IMR-90 (cell line): ENCODE data around the gene PLEK. TPM values are rescaled to one million over a fixed set of nuclear protein-coding genes. Genes with fewer than 3 reads are reported as not detected.

Source experiments
- ATAC-seq: fragments of 200-7000 bp; cut with Tn5 transposase; 2 replicates; pipeline ENCODE4 v1.9.1; 2020; ENCODE audit warnings: low read depth, mild to moderate bottlenecking, moderate library complexity
- BruUV-seq: library from RNA; stranded (reverse); fragments of 400-500 nt; replicated peaks from 2 replicates; lab custom pipeline; 2021; lab: Mats Ljungman, UMichigan
- CTCF ChIA-PET: fragments of 300-600 bp; formaldehyde crosslinking; extraction: SDS; loops from one replicate; lab custom pipeline; 2021; ENCODE audit warnings: antibody characterized with exemption; lab: Yijun Ruan, JAX
- POLR2A ChIA-PET: fragments of 300-600 bp; sonication (Branson Sonifier 250); formaldehyde crosslinking; loops from one replicate; lab custom pipeline; 2022; ENCODE audit warnings: antibody characterized with exemption; ENCODE audit not compliant: unreplicated experiment; lab: Charles Lee
- DNase-seq: peaks from one replicate; pipeline ENCODE4 v3.0.0; 2013
- H2AFZ ChIP-seq: replicated peaks from 2 replicates; pipeline ENCODE3; 2013; ENCODE audit warnings: low read length, mild to moderate bottlenecking; ENCODE audit not compliant: poor library complexity
- H2AK5ac ChIP-seq: 2 replicates; pipeline ENCODE4 v1.6.1; 2013; ENCODE audit warnings: low read depth, low read length, inconsistent platforms
- H2AK9ac ChIP-seq: replicated peaks from 2 replicates; pipeline ENCODE3; 2013; ENCODE audit warnings: mild to moderate bottlenecking, low read depth, low read length, moderate library complexity; ENCODE audit not compliant: poor library complexity
- H2BK120ac ChIP-seq: 2 replicates; pipeline ENCODE4 v1.6.1; 2013; ENCODE audit warnings: low read depth, low read length, inconsistent platforms
- H2BK15ac ChIP-seq: 3 replicates; pipeline ENCODE4 v1.6.1; 2013; ENCODE audit warnings: low read depth, low read length, inconsistent platforms
- H2BK20ac ChIP-seq: 2 replicates; pipeline ENCODE4 v1.6.1; 2013; ENCODE audit warnings: low read depth, mild to moderate bottlenecking, inconsistent platforms, low read length, moderate library complexity
- H2BK5ac ChIP-seq: 2 replicates; pipeline ENCODE4 v1.6.1; 2013; ENCODE audit warnings: mild to moderate bottlenecking, low read depth, low read length, inconsistent platforms; ENCODE audit not compliant: poor library complexity, severe bottlenecking
- H3K14ac ChIP-seq: replicated peaks from 2 replicates; pipeline ENCODE4 v1.6.1; 2013; ENCODE audit warnings: low read depth, low read length, inconsistent platforms
- H3K18ac ChIP-seq: 2 replicates; pipeline ENCODE4 v1.6.1; 2013; ENCODE audit warnings: low read depth, low read length, control low read depth
- H3K23ac ChIP-seq: 2 replicates; pipeline ENCODE4 v1.6.1; 2013; ENCODE audit warnings: low read depth, low read length, inconsistent platforms
- H3K27ac ChIP-seq: 2 replicates; pipeline ENCODE4 v1.5.1; 2013; ENCODE audit warnings: mild to moderate bottlenecking, control low read depth, low read length; ENCODE audit not compliant: insufficient read depth
- H3K27me3 ChIP-seq: 2 replicates; pipeline ENCODE4 v1.6.1; 2013; ENCODE audit warnings: low read length; ENCODE audit not compliant: control insufficient read depth, insufficient read depth
- H3K36me3 ChIP-seq: 2 replicates; pipeline ENCODE4 v1.6.1; 2013; ENCODE audit warnings: low read length, mixed read lengths; ENCODE audit not compliant: control insufficient read depth, insufficient read depth
- H3K4ac ChIP-seq: 2 replicates; pipeline ENCODE4 v1.6.1; 2013; ENCODE audit warnings: low read depth, low read length, inconsistent platforms
- H3K4me1 ChIP-seq: 2 replicates; pipeline ENCODE4 v1.6.1; 2013; ENCODE audit warnings: low read length, mixed read lengths; ENCODE audit not compliant: control insufficient read depth, insufficient read depth
- H3K4me2 ChIP-seq: 2 replicates; pipeline ENCODE4 v1.6.1; 2013; ENCODE audit warnings: low read depth, mild to moderate bottlenecking, control low read depth, low read length, moderate library complexity
- H3K4me3 ChIP-seq: 2 replicates; pipeline ENCODE4 v1.5.1; 2013; ENCODE audit warnings: low read depth, mild to moderate bottlenecking, control low read depth, low read length, moderate library complexity; ENCODE audit not compliant: insufficient read depth
- H3K56ac ChIP-seq: 2 replicates; pipeline ENCODE4 v1.6.1; 2013; ENCODE audit warnings: low read length, inconsistent platforms; ENCODE audit not compliant: insufficient read depth; ENCODE audit errors: extremely low read depth
- H3K79me1 ChIP-seq, 2 experiments: 2 replicates each; pipeline ENCODE4 v1.6.1; 2013; ENCODE audit warnings: low read length in 2 of 2, inconsistent platforms in 1 of 2, low read depth in 1 of 2
- H3K9ac ChIP-seq: 2 replicates; pipeline ENCODE4 v1.6.1; 2013; ENCODE audit warnings: low read depth, low read length, control low read depth
- H3K9me1 ChIP-seq: 2 replicates; pipeline ENCODE4 v1.6.1; 2013; ENCODE audit warnings: low read length, inconsistent platforms; ENCODE audit not compliant: insufficient read depth
- H3K9me3 ChIP-seq: 2 replicates; pipeline ENCODE4 v1.6.1; 2013; ENCODE audit warnings: low read length; ENCODE audit not compliant: control insufficient read depth, insufficient read depth
- H4K20me1 ChIP-seq: 2 replicates; pipeline ENCODE4 v1.6.1; 2013; ENCODE audit warnings: low read length, inconsistent platforms; ENCODE audit not compliant: insufficient read depth
- H4K5ac ChIP-seq: 2 replicates; pipeline ENCODE4 v1.6.1; 2013; ENCODE audit warnings: mild to moderate bottlenecking, low read depth, low read length, control low read depth
- H4K8ac ChIP-seq, 2 experiments: 2 replicates each; pipeline ENCODE4 v1.6.1; 2013; ENCODE audit warnings: low read depth in 2 of 2, low read length in 2 of 2, control low read depth in 1 of 2, inconsistent platforms in 1 of 2
- H4K91ac ChIP-seq: 2 replicates; pipeline ENCODE4 v1.6.1; 2013; ENCODE audit warnings: low read depth, low read length, inconsistent platforms; ENCODE audit not compliant: insufficient read depth
- BHLHE40 ChIP-seq: fragments of 150-350 bp; IDR thresholded peaks from 2 replicates; pipeline ENCODE4 v1.6.1; 2016; ENCODE audit warnings: mild to moderate bottlenecking, low read depth, low read length
- CEBPB ChIP-seq: IDR thresholded peaks from 2 replicates; pipeline ENCODE4 v1.6.1; 2012; ENCODE audit warnings: low read depth, low read length, improper control_type of control experiment
- CHD1 ChIP-seq: IDR thresholded peaks from 2 replicates; pipeline ENCODE4 v1.6.1; 2012; ENCODE audit warnings: low read depth, low read length, improper control_type of control experiment
- CTCF ChIP-seq: conservative IDR thresholded peaks from 2 replicates; pipeline ENCODE4 v1.5.1; 2012; ENCODE audit warnings: mild to moderate bottlenecking, low read depth, low read length, improper control_type of control experiment
- ELK1 ChIP-seq: fragments of 150-350 bp; IDR thresholded peaks from 2 replicates; pipeline ENCODE4 v1.6.1; 2016; ENCODE audit warnings: low read depth, mild to moderate bottlenecking, low read length, moderate library complexity, borderline replicate concordance
- FOS ChIP-seq: fragments of 150-350 bp; IDR thresholded peaks from 2 replicates; pipeline ENCODE4 v1.6.1; 2016; ENCODE audit warnings: low read depth, low read length
- MAFK ChIP-seq: IDR thresholded peaks from 2 replicates; pipeline ENCODE4 v1.6.1; 2012; ENCODE audit warnings: low read depth, low read length, improper control_type of control experiment
- MAZ ChIP-seq: IDR thresholded peaks from 2 replicates; pipeline ENCODE4 v1.6.1; 2012; ENCODE audit warnings: low read depth, mild to moderate bottlenecking, low read length, improper control_type of control experiment, moderate library complexity, borderline replicate concordance
- MXI1 ChIP-seq: IDR thresholded peaks from 2 replicates; pipeline ENCODE4 v1.6.1; 2012; ENCODE audit warnings: low read depth, mild to moderate bottlenecking, low read length, moderate library complexity, borderline replicate concordance
- NFE2L2 ChIP-seq: fragments of 150-350 bp; IDR thresholded peaks from 2 replicates; pipeline ENCODE4 v1.6.1; 2016; ENCODE audit warnings: low read depth, mild to moderate bottlenecking, low read length
- POLR2A ChIP-seq: IDR thresholded peaks from 2 replicates; pipeline ENCODE4 v1.6.1; 2012; ENCODE audit warnings: mild to moderate bottlenecking, low read depth, low read length
- RAD21 ChIP-seq: IDR thresholded peaks from 2 replicates; pipeline ENCODE4 v1.6.1; 2012; ENCODE audit warnings: low read length, improper control_type of control experiment
- RCOR1 ChIP-seq: IDR thresholded peaks from 2 replicates; pipeline ENCODE4 v1.6.1; 2012; ENCODE audit warnings: mild to moderate bottlenecking, low read length, improper control_type of control experiment; ENCODE audit not compliant: insufficient replicate concordance
- RFX5 ChIP-seq: IDR thresholded peaks from 2 replicates; pipeline ENCODE4 v1.8.0; 2012; ENCODE audit warnings: low read depth, mild to moderate bottlenecking, low read length, moderate library complexity
- SMC3 ChIP-seq: fragments of 150-350 bp; IDR thresholded peaks from 2 replicates; pipeline ENCODE4 v1.6.1; 2016; ENCODE audit warnings: low read depth, mild to moderate bottlenecking, antibody characterized with exemption, low read length, moderate library complexity
- WGBS, 2 experiments: methylation state at CpG; one replicate each; pipeline versions ENCODE4 v1.1.5 to v1.1.7; 2013; ENCODE audit warnings: missing lambda C conversion rate in 2 of 2; ENCODE audit not compliant: insufficient read length in 1 of 2; ENCODE audit errors: extremely low coverage in 2 of 2; 5-methylcytosine and 5-hydroxymethylcytosine counted together
- dilution Hi-C: fragments of 300-500 bp; cut with HindIII; formaldehyde crosslinking; loops from one replicate; pipeline ENCODE4 v1.14.3; 2018; ENCODE audit warnings: low sequenced_read_pairs; ENCODE audit not compliant: unreplicated experiment
- in situ Hi-C: fragments of 300-500 bp; cut with MboI; formaldehyde crosslinking; loops from 3 replicates; pipeline ENCODE4 v1.14.3; 2019; ENCODE audit warnings: low sequenced_read_pairs, inconsistent platforms, mixed read lengths
- intact Hi-C: fragments of 100-400 bp; cut with micrococcal nuclease; formaldehyde crosslinking; loops from 2 replicates; pipeline ENCODE4 v1.10.0; 2022
- polyA plus RNA-seq, 3 experiments: library from polyadenylated mRNA; depleted of rRNA; stranded (reverse); fragments of >200 nt; gene quantifications; 2 replicates each; pipeline ENCODE4 v1.2.3, GENCODE V29; 2012; ENCODE audit warnings: low replicate concordance in 1 of 3
- total RNA-seq: library from RNA; depleted of rRNA; stranded (reverse); fragments of >200 nt; gene quantifications from 2 replicates; pipeline ENCODE4 v1.2.3, GENCODE V29; 2012
- TF ChIP-seq, protein P1 (sequence below): fragments of 150-350 bp; IDR thresholded peaks from 2 replicates; pipeline ENCODE4 v1.6.1; 2017; ENCODE audit warnings: mild to moderate bottlenecking, antibody characterized with exemption, low read length, low read depth

The PLEK gene
- total and polyA plus RNA-seq, 2 of the 4 experiments (the other 2 are of a cell fraction), result under 0.01 TPM; not detected in 1

GRCh38 chr2:68351997-68352396 lies 13.1 kb upstream of the PLEK start:
- ChIA-PET CTCF (interaction anchor here (0.6 kb wide), 1 partner anchor 232 kb away, joined by 6 read pairs; no protein-coding TSS in a partner anchor), POLR2A (no interaction called here)
- Histone ChIP-seq H4K5ac (no peak overlapping the region), H3K9me3 (no peaks in the 10 kb centered on the region), H3K4me2 (no peak overlapping the region; the same call in 1 of the 2 replicates), H2AFZ (no peak overlapping the region), H2BK20ac (no peak overlapping the region), H3K23ac (no peak overlapping the region), H3K14ac (no peak overlapping the region), H3K9ac (no peak overlapping the region), H3K56ac (no peak overlapping the region), H3K27me3 (no peaks in the 10 kb centered on the region; the same call in 1 of the 2 replicates), H4K91ac (no peak overlapping the region), H2AK5ac (no peak overlapping the region), H2AK9ac (no peak overlapping the region), H2BK120ac (no peak overlapping the region), H3K36me3 (no peaks in the 10 kb centered on the region), H3K9me1 (no peaks in the 10 kb centered on the region), H2BK5ac (no peak overlapping the region), H3K79me1 (no peaks in the 10 kb centered on the region), H3K18ac (no peak overlapping the region), H3K4me1 (peaks cover 2% of the 10 kb centered on the region), H2BK15ac (no peak overlapping the region), H3K4ac (no peak overlapping the region), H4K20me1 (no peaks in the 10 kb centered on the region), H4K8ac (no peak overlapping the region), H3K4me3 (no peak overlapping the region), H3K27ac (no peak overlapping the region)
- in situ Hi-C loops (no loop called here), intact Hi-C loops (no loop called here), dilution Hi-C loops (no loop called here)
- DNase-seq (no peak), ATAC-seq (no peak)
- WGBS, 2 experiments, result no CpG with 5 or more reads among the region's 6 CpGs
- TF ChIP-seq BHLHE40 (no peak), SMC3 (no peak), MAZ (no peak), RCOR1 (no peak), NFE2L2 (no peak), POLR2A (no peak), ELK1 (no peak), RFX5 (no peak), RAD21 (no peak), CTCF (no peak), CHD1 (no peak), MXI1 (no peak), MAFK (no peak), CEBPB (no peak), FOS (no peak)
- TF ChIP-seq, protein P1, sequence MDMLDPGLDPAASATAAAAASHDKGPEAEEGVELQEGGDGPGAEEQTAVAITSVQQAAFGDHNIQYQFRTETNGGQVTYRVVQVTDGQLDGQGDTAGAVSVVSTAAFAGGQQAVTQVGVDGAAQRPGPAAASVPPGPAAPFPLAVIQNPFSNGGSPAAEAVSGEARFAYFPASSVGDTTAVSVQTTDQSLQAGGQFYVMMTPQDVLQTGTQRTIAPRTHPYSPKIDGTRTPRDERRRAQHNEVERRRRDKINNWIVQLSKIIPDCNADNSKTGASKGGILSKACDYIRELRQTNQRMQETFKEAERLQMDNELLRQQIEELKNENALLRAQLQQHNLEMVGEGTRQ, result no peak
- BruUV-seq, result no TSS peak
